H1 (cell line): ENCODE measurements around the gene MARK3. TPM values are rescaled to one million over a fixed set of nuclear protein-coding genes. Genes with fewer than 3 reads are reported as not detected.

Experiments
- CEBPB ChIP-seq: IDR thresholded peaks from 2 replicates; pipeline ENCODE4 v1.6.1; 2012; ENCODE audit warnings: low read depth, low read length
- CHD2 ChIP-seq: IDR thresholded peaks from 2 replicates; pipeline ENCODE4 v1.6.1; 2012; ENCODE audit warnings: low read length, improper control_type of control experiment
- KDM4A ChIP-seq: IDR thresholded peaks from one replicate; pipeline ENCODE4 v1.7.1; 2012; ENCODE audit warnings: low read depth, mild to moderate bottlenecking, moderate library complexity, low read length, inconsistent platforms; ENCODE audit not compliant: severe bottlenecking
- NRF1 ChIP-seq: IDR thresholded peaks from 2 replicates; pipeline ENCODE4 v1.6.1; 2011; ENCODE audit warnings: mild to moderate bottlenecking, low read depth, low read length, improper control_type of control experiment
- RAD21 ChIP-seq, 2 experiments: IDR thresholded peaks in 1 of 2; conservative IDR thresholded peaks in 1 of 2; 2 replicates each; pipeline ENCODE4 v1.6.1; 2011; ENCODE audit warnings: low read depth in 2 of 2, low read length in 2 of 2, improper control_type of control experiment in 1 of 2, inconsistent platforms in 1 of 2, mild to moderate bottlenecking in 1 of 2, moderate library complexity in 1 of 2
- SIRT6 ChIP-seq: IDR thresholded peaks from one replicate; pipeline ENCODE4 v1.7.1; 2012; ENCODE audit warnings: low read length, inconsistent platforms
- SP1 ChIP-seq: IDR thresholded peaks from 2 replicates; pipeline ENCODE4 v1.6.1; 2011; ENCODE audit warnings: low read depth, low read length
- TAF1 ChIP-seq: IDR thresholded peaks from 2 replicates; pipeline ENCODE4 v1.6.1; 2011; ENCODE audit warnings: mild to moderate bottlenecking, low read depth, low read length
- polyA plus RNA-seq, 7 experiments: library from polyadenylated mRNA; depleted of rRNA in 3 of 7; stranded (reverse) in 5 of 7; unstranded in 2 of 7; fragments of >200 nt in 5 of 7; fragments of 200-250 nt in 2 of 7; gene quantifications; 1 replicate in 5 of 7; 2 replicates in 1 of 7; 4 replicates in 1 of 7; pipeline versions ENCODE4 v1.2.1 to v1.2.3, GENCODE V29; 2011 to 2013; ENCODE audit warnings: missing spikeins in 2 of 7, mixed read lengths in 2 of 7
- total RNA-seq: library from RNA; stranded (reverse); fragmentation: NEBNext Ultra II Directional; extraction: Animal tissue kit (Norgen Biotek cat#: 25700); gene quantifications from 2 replicates; pipeline ENCODE4 v1.2.1, GENCODE V29; 2021
- TF ChIP-seq, protein P1 (sequence below): fragments of 300-600 bp; sonication (generic); IDR thresholded peaks from 2 replicates; pipeline ENCODE4 v1.7.1; 2012; ENCODE audit warnings: low read length, moderate library complexity, mild to moderate bottlenecking, inconsistent platforms; ENCODE audit not compliant: insufficient replicate concordance
- TF ChIP-seq, protein P2 (sequence below): IDR thresholded peaks from 2 replicates; pipeline ENCODE4 v1.6.1; 2011; ENCODE audit warnings: low read length, improper control_type of control experiment

MARK3 gene
- total and polyA plus RNA-seq, 2 of the 8 experiments (the other 6 are each of a cell fraction or from before 2014, with no cell fraction given): 39.4 to 76.9 TPM

DNA sequence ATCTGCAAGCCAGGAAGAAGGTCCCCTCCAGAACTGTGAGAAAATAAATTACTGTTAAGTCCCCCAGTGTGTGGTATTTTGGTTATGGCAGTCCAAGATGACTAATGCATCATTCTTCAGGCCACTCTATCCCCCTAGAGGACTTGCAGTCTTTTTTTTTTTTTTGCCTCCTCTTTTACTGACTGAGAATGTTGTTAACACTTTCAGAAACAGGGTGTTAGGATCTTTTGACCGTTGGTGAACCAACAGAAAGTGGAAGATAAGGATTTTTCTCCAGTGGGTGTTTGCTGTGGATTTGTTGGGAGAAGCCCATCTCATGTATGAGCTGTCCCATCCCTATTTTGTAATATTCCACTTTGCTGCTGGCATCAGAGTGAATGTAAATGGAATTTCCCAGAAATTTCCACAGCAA lies 37.8 kb downstream of the MARK3 start (continued):
- TF ChIP-seq, protein P1, sequence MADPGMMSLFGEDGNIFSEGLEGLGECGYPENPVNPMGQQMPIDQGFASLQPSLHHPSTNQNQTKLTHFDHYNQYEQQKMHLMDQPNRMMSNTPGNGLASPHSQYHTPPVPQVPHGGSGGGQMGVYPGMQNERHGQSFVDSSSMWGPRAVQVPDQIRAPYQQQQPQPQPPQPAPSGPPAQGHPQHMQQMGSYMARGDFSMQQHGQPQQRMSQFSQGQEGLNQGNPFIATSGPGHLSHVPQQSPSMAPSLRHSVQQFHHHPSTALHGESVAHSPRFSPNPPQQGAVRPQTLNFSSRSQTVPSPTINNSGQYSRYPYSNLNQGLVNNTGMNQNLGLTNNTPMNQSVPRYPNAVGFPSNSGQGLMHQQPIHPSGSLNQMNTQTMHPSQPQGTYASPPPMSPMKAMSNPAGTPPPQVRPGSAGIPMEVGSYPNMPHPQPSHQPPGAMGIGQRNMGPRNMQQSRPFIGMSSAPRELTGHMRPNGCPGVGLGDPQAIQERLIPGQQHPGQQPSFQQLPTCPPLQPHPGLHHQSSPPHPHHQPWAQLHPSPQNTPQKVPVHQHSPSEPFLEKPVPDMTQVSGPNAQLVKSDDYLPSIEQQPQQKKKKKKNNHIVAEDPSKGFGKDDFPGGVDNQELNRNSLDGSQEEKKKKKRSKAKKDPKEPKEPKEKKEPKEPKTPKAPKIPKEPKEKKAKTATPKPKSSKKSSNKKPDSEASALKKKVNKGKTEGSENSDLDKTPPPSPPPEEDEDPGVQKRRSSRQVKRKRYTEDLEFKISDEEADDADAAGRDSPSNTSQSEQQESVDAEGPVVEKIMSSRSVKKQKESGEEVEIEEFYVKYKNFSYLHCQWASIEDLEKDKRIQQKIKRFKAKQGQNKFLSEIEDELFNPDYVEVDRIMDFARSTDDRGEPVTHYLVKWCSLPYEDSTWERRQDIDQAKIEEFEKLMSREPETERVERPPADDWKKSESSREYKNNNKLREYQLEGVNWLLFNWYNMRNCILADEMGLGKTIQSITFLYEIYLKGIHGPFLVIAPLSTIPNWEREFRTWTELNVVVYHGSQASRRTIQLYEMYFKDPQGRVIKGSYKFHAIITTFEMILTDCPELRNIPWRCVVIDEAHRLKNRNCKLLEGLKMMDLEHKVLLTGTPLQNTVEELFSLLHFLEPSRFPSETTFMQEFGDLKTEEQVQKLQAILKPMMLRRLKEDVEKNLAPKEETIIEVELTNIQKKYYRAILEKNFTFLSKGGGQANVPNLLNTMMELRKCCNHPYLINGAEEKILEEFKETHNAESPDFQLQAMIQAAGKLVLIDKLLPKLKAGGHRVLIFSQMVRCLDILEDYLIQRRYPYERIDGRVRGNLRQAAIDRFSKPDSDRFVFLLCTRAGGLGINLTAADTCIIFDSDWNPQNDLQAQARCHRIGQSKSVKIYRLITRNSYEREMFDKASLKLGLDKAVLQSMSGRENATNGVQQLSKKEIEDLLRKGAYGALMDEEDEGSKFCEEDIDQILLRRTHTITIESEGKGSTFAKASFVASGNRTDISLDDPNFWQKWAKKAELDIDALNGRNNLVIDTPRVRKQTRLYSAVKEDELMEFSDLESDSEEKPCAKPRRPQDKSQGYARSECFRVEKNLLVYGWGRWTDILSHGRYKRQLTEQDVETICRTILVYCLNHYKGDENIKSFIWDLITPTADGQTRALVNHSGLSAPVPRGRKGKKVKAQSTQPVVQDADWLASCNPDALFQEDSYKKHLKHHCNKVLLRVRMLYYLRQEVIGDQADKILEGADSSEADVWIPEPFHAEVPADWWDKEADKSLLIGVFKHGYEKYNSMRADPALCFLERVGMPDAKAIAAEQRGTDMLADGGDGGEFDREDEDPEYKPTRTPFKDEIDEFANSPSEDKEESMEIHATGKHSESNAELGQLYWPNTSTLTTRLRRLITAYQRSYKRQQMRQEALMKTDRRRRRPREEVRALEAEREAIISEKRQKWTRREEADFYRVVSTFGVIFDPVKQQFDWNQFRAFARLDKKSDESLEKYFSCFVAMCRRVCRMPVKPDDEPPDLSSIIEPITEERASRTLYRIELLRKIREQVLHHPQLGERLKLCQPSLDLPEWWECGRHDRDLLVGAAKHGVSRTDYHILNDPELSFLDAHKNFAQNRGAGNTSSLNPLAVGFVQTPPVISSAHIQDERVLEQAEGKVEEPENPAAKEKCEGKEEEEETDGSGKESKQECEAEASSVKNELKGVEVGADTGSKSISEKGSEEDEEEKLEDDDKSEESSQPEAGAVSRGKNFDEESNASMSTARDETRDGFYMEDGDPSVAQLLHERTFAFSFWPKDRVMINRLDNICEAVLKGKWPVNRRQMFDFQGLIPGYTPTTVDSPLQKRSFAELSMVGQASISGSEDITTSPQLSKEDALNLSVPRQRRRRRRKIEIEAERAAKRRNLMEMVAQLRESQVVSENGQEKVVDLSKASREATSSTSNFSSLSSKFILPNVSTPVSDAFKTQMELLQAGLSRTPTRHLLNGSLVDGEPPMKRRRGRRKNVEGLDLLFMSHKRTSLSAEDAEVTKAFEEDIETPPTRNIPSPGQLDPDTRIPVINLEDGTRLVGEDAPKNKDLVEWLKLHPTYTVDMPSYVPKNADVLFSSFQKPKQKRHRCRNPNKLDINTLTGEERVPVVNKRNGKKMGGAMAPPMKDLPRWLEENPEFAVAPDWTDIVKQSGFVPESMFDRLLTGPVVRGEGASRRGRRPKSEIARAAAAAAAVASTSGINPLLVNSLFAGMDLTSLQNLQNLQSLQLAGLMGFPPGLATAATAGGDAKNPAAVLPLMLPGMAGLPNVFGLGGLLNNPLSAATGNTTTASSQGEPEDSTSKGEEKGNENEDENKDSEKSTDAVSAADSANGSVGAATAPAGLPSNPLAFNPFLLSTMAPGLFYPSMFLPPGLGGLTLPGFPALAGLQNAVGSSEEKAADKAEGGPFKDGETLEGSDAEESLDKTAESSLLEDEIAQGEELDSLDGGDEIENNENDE: no peak
- TF ChIP-seq SIRT6 (no peak), RAD21 (IDR thresholded peaks at IDR 0.05 in 1 of 2, conservative IDR thresholded peaks at IDR 0.05 in 1 of 2; ENCODE audit: low read depth in 2 of 2, low read length in 2 of 2) (no peak), CEBPB (no peak), NRF1 (no peak), SP1 (no peak), KDM4A (no peak), CHD2 (no peak), TAF1 (no peak)
- TF ChIP-seq, protein P2, sequence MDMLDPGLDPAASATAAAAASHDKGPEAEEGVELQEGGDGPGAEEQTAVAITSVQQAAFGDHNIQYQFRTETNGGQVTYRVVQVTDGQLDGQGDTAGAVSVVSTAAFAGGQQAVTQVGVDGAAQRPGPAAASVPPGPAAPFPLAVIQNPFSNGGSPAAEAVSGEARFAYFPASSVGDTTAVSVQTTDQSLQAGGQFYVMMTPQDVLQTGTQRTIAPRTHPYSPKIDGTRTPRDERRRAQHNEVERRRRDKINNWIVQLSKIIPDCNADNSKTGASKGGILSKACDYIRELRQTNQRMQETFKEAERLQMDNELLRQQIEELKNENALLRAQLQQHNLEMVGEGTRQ: no peak
- TF ChIP-seq, all 59 proteins: peak for 0
